Measurements from ENCODE around the gene RNF180. TPM values are rescaled to one million over a fixed set of nuclear protein-coding genes. Genes with fewer than 3 reads are reported as not detected.
"Not testable (repeated sequence)": the region's sequence is repeated elsewhere in the genome, so short reads cannot be mapped to it uniquely, and the experiment has no call there.

RNF180 gene
- total RNA-seq, 2 experiments from 2014 or later = not detected

DNA sequence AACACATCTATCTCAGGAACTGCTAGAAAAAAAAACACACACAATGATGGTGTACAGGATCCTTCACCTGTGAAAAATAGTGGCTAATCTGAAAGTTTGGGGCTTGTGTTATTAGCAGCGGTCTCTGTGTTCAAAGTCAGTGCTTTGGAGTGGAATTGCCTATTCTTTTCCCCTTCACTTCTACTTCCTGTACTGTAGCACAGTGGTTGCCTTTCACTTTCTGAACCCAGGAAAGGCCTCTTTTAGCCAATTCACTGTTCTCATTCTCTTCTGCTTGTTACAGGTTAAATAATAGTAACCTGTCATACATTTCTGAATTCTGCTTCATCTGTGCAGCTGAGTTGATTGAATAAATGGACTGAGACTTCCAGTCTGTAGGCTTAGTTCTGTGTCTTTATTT is 178.9 kb downstream of the RNF180 start:
- Mint-ChIP-seq H3K4me1 (ENCODE audit: low read depth) (no peaks in the 10 kb centered on the region), H3K9me3 (peaks cover 6% of the 10 kb centered on the region), H3K36me3 (ENCODE audit: low read depth) (no peaks in the 10 kb centered on the region), H3K27ac (no peak overlapping the region), H3K4me3 (no peak overlapping the region), H3K27me3 (ENCODE audit: low read depth) (no peaks in the 10 kb centered on the region)
- CTCF ChIA-PET = no interaction called here
- intact Hi-C loops (cut with micrococcal nuclease) = no loop called here
- no peak for DNase-seq

DNA sequence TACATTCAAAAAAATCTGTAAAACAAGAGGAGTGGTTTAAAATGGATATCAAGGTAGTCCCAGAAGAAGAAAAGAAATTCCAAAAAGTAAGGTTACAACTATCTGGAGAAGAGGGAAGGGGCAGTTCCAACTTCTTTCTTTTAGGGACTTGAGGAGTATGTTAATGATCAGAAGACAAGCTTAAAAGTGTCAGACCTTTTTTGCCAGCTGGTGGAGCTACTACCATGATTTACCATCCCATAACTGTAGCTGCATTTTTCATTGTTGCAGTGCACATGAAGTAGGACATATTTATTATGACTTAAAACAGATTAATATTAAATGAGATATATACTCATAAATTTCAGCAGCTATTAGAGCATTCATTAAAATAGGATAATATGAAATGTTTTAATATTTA is 181.7 kb downstream of the RNF180 start:
- no peak for DNase-seq
- no peak overlapping the region for H3K4me3 Mint-ChIP-seq
- no peaks in the 10 kb centered on the region for H3K27me3 Mint-ChIP-seq (ENCODE audit: low read depth)
- H3K27ac Mint-ChIP-seq = no peak overlapping the region
- H3K9me3 Mint-ChIP-seq = peaks cover 4% of the 10 kb centered on the region
- H3K4me1 Mint-ChIP-seq (ENCODE audit: low read depth) = no peaks in the 10 kb centered on the region
- intact Hi-C loops (cut with micrococcal nuclease) = no loop called here
- no peaks in the 10 kb centered on the region for H3K36me3 Mint-ChIP-seq (ENCODE audit: low read depth)
- CTCF ChIA-PET = interaction anchor here (0.6 kb wide), 1 partner anchor 65 kb away, joined by 3 read pairs; no protein-coding TSS in a partner anchor

DNA sequence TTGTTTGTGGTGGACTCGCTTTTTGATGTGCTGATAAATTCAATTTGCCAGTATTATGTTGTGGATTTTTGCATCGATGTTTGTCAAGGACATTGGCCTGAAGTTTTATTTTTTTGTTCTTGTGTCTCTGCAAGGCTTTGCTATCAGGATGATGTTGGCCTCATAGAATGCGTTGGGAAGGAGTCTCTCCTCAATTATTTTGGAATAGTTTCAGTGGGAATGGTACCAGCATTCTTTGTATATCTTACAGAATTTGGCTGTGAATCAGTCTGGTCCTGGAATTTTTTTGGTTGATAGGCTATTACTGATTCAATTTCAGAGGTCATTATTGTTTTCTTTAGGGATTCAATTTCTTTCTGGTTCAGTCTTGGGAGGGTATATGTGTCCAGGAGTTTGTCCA is 198.8 kb downstream of the RNF180 start:
- Mint-ChIP-seq H3K27ac (no peak overlapping the region), H3K9me3 (peaks cover 19% of the 10 kb centered on the region), H3K36me3 (ENCODE audit: low read depth) (no peaks in the 10 kb centered on the region), H3K4me3 (no peak overlapping the region), H3K27me3 (ENCODE audit: low read depth) (no peaks in the 10 kb centered on the region), H3K4me1 (ENCODE audit: low read depth) (no peaks in the 10 kb centered on the region)
- intact Hi-C loops (cut with micrococcal nuclease) = no loop called here
- DNase-seq = no peak
- CTCF ChIA-PET = no interaction called here

DNA sequence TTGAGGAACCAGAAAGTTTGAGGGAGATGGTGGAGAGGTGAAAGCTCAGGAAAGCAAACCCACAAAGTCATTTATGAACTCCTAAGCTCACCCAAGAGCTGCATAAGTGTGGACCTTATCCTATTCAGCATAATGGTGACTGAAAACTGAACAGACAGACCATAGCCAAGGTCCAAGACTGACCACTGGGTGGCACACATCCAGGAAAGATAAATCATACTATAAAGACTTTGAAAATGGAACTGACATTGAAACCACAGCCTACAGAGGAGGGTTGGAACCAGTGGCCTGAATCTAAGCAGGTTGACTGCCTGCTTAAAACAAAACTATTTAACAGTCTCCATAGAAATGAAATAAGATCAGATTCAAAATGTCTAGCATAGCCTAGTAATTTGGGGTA is 219.1 kb downstream of the RNF180 start:
- no peaks in the 10 kb centered on the region for H3K36me3 Mint-ChIP-seq (ENCODE audit: low read depth)
- no peaks in the 10 kb centered on the region for H3K4me1 Mint-ChIP-seq (ENCODE audit: low read depth)
- DNase-seq = no peak
- H3K27me3 Mint-ChIP-seq (ENCODE audit: low read depth) = no peaks in the 10 kb centered on the region
- CTCF ChIA-PET = no interaction called here
- no peak overlapping the region for H3K4me3 Mint-ChIP-seq
- intact Hi-C loops (cut with micrococcal nuclease) = no loop called here
- H3K9me3 Mint-ChIP-seq = no peaks in the 10 kb centered on the region
- H3K27ac Mint-ChIP-seq = no peak overlapping the region

DNA sequence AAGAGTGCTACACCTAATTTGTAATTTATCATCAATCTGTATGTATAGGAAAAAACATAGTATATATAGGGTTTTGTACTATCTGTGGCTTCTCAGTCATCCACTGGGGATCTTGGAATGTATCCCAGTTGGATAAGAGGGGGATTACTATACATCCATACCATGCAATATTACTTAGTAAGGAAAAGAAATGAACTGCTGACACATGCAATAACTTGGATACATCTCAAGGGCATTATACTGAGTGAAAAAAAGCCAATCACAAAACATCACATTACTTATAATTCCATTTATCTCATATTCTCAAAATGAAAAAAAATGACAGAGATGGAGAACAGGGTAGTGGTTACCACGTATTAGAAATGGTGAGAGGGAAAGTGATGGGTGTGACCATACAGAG is 231.9 kb downstream of the RNF180 start:
- CTCF ChIA-PET = no interaction called here
- no peaks in the 10 kb centered on the region for H3K4me1 Mint-ChIP-seq (ENCODE audit: low read depth)
- no peaks in the 10 kb centered on the region for H3K36me3 Mint-ChIP-seq (ENCODE audit: low read depth)
- no peak for DNase-seq
- no peaks in the 10 kb centered on the region for H3K27me3 Mint-ChIP-seq (ENCODE audit: low read depth)
- no peak overlapping the region for H3K4me3 Mint-ChIP-seq
- H3K27ac Mint-ChIP-seq = no peak overlapping the region
- peaks cover 6% of the 10 kb centered on the region for H3K9me3 Mint-ChIP-seq
- intact Hi-C loops (cut with micrococcal nuclease) = no loop called here

DNA sequence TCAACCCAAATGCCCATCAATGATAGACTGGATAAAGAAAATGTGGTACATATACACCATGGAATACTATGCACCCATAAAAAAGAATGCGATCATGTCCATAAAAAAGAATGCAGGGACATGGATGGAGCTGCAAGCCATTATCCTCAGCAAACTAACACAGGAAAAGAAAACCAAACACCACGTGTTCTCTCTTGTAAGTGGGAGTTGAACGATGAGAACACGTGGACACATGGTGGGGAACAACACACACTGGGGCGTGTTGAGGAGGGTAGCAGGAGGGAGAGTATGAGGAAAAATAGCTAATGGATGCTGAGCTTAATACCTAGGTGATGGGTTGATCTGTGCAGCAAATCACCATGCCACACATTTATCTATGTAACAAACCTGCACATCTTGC is 233.1 kb downstream of the RNF180 start:
- DNase-seq; H3K4me1 Mint-ChIP-seq (ENCODE audit: low read depth); intact Hi-C loops (cut with micrococcal nuclease); H3K27ac Mint-ChIP-seq; H3K36me3 Mint-ChIP-seq (ENCODE audit: low read depth); H3K4me3 Mint-ChIP-seq; H3K9me3 Mint-ChIP-seq; H3K27me3 Mint-ChIP-seq (ENCODE audit: low read depth); CTCF ChIA-PET: not testable (repeated sequence)

DNA sequence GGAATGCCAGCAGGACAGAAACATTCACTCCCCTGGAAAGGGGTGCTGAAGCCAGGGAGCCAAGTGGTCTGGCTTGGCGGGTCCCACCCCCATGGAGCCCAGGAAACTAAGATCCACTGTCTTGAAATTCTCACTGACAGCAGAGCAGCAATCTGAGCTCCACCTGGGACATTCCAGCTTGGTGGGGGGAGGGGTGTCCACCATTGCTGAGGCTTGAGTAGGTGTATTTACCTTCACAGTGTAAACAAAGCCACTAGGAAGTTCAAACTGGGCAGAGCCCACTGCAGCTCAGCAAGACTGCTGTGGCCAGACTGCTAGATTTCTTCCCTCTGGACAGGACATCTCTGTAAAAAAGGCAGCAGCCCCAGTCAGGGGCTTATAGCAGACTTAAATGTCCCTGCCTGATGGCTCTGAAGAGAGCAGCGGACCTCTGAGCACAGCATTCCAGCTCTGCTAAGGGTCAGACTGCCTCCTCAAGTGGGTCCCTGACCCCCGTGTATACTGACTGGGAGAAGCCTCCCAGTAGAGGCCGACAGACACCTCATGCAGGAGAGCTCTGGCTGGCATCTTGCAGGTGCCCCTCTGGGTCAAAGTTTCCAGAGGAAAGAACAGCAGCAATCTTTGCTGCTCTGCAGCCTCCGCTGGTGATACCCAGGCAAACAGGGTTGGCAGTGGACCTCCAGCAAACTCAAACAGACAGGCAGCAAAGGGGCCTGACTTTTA is 241.6 kb downstream of the RNF180 start:
- H3K4me3 Mint-ChIP-seq; H3K27me3 Mint-ChIP-seq (ENCODE audit: low read depth); H3K27ac Mint-ChIP-seq; H3K4me1 Mint-ChIP-seq (ENCODE audit: low read depth); CTCF ChIA-PET; DNase-seq; H3K36me3 Mint-ChIP-seq (ENCODE audit: low read depth); intact Hi-C loops (cut with micrococcal nuclease): not testable (repeated sequence)
- H3K9me3 Mint-ChIP-seq = peaks cover 23% of the 10 kb centered on the region

DNA sequence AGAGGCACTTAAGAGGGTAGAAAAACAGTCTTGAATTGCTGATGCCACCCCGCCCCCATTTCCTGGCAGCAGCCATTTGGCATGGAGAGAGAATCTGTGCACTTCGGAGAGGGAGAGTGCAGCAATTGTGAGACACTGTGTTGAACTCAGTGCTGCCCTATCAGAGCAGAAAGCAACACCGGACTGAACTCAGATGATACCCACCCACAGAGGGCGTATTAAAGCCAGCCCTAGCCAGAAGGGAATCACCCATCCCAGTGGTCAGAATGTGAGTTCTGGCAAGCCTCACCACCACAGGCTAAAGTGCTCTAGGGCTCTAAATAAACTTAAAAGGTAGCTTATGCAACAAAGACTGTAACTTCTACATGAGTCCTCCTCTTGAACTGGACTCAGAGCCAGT is 251.7 kb downstream of the RNF180 start:
- H3K27ac Mint-ChIP-seq = no peak overlapping the region
- H3K36me3 Mint-ChIP-seq (ENCODE audit: low read depth) = no peaks in the 10 kb centered on the region
- H3K27me3 Mint-ChIP-seq (ENCODE audit: low read depth) = no peaks in the 10 kb centered on the region
- intact Hi-C loops (cut with micrococcal nuclease) = no loop called here
- DNase-seq = no peak
- no peaks in the 10 kb centered on the region for H3K4me1 Mint-ChIP-seq (ENCODE audit: low read depth)
- H3K4me3 Mint-ChIP-seq = no peak overlapping the region
- peaks cover 1% of the 10 kb centered on the region for H3K9me3 Mint-ChIP-seq
- CTCF ChIA-PET = no interaction called here

DNA sequence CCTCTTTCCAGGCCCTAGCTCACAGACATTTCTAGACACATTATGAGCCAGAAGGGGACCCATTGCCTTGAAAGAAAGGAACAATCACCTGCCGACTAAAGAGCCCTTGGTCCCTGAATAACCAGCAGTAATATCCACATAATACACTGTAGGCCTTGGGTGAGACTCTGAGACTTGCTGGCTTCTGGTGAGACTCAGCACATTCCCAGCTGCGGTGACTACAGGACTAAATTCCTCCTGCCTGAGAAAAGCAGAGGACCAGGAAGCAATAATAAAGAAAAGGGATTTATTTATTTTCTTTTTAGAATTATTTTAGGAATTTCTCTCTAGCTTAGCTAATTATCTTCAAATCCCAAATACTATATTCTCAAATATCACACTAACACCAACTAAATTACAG is 252.4 kb downstream of the RNF180 start:
- H3K9me3 Mint-ChIP-seq = peaks cover 2% of the 10 kb centered on the region
- intact Hi-C loops (cut with micrococcal nuclease) = no loop called here
- CTCF ChIA-PET = no interaction called here
- no peak overlapping the region for H3K4me3 Mint-ChIP-seq
- no peaks in the 10 kb centered on the region for H3K4me1 Mint-ChIP-seq (ENCODE audit: low read depth)
- no peak for DNase-seq
- H3K36me3 Mint-ChIP-seq (ENCODE audit: low read depth) = no peaks in the 10 kb centered on the region
- no peak overlapping the region for H3K27ac Mint-ChIP-seq
- H3K27me3 Mint-ChIP-seq (ENCODE audit: low read depth) = no peaks in the 10 kb centered on the region

Other genes with a start within 250 kb of the RNF180 start
- not detected for gene HTR1A, start 203.4 kb upstream of the RNF180 start, total RNA-seq

All from activated naive CD4-positive, alpha-beta T cell treated with anti-CD3 and anti-CD28 coated beads for 36 hours (primary cell).